HG03571 (cell line): ENCODE results near the gene PAK5.

Experiments
- ATAC-seq: cut with Tn5 transposase; IDR thresholded peaks from one replicate; pipeline ENCODE4 v1.9.1; 2021; ENCODE audit not compliant: unreplicated experiment

PAK5 gene

DNA sequence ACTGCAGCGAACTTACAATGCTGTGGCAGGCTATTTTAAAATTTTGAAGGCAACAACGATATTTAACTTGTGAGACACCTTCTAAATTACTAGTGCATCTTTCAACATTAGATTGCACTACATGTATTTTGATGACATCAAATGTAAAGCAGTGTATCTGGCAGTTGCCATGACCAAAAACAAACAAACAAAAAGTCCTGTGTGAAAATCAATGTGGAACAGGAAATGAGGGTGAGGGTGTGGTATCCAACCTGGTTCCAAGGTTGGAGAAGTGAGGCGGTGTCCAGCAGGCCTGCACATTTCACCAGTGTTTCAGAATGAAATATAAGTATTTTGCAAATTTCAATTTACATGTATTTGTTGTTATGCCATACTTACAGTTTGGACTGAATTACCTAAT is 212.5 kb downstream of the PAK5 start:
- no peak for ATAC-seq

DNA sequence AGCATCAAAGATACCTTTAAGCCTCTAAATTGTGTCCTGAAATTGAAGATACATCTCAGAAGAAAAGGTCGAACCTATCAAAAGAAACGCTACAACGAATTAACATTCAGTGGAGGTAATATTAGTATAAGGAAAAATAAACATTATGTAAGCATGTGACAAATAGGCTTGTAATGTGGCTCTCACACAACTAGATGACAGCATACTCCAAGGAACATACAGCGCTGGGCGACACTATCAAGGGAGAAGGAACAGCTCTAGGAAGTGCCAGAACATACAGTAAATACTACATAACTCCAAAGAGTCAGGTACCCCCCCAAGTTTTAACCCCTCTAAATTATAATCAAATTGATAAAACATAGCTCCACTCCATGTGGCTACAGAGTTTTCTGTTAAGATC is 220.9 kb downstream of the PAK5 start:
- no peak for ATAC-seq

DNA sequence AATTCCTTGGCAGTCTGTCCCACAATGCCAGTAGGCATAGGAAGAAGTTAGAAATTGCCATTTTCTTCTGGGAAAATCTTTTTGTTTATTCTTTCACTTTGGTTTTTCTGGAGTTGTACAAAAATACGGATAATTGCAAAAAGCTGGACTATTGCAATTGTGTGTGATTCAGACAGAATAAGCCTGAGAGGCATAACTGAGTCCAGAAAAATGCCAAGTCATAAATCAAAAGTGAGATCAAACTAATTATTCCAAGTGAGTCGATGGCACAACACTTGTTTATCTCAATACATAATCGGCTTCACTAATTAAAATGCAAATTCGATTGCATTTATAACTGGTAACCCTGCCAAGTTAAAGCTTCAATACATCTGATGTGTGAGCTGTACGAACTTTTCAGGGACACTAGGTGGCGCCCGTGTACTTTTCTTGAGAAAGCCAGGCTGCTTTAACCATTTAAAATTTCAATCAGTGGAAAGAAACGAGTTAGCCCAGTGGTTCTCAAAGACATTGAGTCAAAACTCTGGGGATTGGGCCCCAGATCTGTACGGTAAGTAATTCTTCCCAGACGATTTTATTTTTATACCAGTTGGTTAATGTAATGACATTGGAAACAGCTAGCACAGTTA is 221.9 kb downstream of the PAK5 start:
- no peak for ATAC-seq

DNA sequence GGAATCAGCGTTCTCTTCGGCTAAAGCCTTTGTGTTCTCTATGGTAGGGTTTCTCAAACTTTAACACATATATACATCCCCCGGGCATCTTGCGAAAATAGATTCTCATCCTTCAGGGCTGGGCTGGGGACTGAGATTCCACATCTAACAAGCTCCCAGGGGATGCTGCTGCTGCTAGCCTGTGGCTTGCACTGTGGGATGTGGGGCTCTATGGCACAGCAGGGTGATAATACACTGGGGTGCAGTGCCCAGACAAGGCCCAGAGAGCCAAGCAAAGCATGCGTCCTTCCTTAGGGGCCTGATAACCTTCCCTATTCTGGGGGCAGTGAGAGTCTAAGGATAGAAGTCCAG is 222.4 kb downstream of the PAK5 start:
- peak; percentile 16 for ATAC-seq

DNA sequence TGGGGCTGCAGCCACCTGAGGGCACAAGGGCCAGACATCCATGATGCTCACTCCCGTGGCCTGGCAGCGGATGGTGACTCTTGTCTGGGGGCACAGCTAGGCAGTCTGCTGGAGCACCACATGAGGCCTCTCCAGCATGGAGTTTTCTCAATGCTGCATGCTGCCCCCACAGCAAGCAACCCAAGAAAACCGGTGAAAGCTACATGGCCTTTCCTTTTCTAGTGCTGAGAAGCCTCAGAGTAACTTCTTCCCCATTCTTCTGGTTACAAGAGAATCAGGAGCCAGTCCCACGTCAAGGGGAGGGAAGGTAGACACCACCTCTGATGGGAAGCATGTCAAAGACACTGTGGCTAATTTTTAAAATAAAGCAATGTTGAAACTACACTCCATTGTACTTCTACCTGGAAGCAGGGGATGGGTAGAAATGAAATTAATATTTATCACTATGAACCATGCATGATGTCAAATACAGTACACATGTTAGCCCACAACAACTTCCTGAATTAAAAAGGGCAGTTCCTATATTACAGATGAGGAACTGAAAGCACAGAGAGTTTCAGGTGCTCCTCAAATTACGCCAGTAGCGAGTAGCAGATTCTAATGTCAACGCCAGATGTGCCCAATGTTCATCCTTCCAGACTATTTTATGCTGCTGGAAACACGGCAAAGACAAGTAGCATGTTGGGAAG is 223.0 kb downstream of the PAK5 start:
- ATAC-seq: peak; percentile 97

DNA sequence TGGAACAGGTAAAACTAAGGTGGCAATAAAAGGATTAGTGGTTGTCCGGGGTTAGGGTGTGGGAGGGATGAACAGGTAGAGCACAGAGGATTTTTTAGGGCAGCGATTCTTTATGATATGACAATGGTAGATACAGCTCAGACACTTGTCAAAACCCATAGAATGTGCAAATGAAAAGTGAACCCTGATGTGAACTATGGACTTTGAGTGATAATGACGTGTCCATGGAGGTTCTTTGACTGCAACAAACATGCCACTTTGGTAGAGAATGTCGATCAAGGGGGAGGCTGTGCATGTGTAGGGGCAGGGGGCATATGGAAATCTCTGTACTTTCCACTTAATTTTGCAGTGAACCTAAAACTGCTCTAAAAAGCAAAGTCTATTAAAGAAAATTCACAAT is 223.8 kb downstream of the PAK5 start:
- no peak for ATAC-seq

DNA sequence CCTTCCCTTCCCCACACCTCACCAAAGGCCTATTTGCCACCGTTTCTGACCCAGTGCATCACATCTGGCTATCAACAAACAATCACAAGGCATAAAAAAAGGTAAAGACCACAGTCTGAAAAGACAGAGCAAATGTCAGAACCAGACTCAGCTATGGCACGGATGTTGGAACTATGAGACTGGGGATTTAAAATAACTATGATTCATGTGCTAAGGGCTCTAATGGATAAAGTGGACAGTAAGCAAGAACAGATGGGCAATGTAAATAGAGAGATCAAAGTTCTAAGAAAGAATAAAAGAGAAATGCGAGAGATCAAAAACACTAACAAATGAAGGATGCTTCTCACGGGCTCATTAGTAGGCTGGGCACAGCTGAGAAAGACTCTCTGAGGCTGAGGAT is 225.0 kb downstream of the PAK5 start:
- no peak for ATAC-seq

DNA sequence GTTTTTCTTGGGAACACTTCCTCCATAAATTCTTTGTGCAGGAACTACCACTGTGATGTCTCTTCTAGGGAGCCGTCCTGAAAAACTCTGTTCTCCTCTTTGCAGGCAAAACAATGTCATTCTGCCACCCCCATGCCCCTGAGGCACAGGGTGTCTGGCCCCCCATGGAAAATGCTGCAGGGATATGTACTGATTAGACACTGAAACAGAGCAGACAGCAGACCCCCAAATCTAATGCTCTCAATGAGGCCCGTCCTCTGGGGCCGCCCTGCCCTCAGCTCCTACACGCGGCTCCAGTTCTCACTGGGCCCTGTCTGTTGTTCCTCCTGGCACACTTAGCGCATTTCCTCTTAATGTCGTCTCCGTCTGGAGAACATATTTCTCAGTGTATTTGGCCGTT is 227.0 kb downstream of the PAK5 start:
- no peak for ATAC-seq

DNA sequence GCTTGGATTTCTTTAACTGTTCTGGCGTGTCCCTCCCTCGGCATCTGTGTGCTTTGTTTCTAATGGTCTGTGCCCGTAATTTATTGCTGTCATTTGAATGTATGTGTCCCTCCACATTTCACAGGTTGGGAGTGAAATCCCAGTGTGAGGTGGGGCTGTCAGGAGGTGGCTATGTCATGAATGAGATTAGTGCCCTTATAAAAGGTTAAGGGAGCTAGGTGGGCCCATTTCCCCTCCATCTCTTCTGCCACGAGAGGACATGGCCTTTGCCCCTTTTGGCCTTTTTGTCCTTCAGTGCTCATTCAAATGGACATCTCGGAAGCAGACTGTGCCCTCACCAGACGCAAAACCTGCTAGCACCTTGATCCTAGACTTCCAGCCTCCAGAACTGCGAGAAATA is 228.2 kb downstream of the PAK5 start:
- no peak for ATAC-seq

DNA sequence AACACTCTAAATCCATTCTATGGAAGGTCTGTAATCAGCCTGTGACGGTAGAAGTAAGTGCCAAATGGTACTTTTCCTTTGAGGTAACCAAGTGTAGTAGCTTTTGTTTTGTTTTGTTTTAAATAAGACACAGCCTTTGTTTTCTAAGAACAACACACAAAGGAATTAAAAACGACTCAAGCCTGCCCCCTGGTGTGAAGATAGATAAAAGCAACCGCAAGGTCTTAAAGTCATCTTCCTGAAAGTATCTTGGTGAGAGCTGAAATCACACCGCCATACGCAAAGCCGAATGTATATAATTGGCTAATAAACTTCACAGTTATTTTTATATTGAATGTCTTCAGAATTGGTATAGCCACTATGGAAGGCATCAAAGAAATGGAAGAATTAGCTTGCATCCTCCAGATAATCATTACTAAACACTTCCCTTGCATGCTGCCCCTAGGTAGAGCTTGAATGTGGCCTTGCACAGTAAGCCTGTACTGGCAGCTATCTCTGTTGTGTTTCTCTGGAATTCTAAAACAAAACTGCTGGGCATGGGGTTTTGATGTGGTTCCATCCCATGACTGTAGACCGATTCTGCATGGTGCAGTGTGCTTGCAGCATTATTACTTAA is 228.9 kb downstream of the PAK5 start:
- no peak for ATAC-seq

DNA sequence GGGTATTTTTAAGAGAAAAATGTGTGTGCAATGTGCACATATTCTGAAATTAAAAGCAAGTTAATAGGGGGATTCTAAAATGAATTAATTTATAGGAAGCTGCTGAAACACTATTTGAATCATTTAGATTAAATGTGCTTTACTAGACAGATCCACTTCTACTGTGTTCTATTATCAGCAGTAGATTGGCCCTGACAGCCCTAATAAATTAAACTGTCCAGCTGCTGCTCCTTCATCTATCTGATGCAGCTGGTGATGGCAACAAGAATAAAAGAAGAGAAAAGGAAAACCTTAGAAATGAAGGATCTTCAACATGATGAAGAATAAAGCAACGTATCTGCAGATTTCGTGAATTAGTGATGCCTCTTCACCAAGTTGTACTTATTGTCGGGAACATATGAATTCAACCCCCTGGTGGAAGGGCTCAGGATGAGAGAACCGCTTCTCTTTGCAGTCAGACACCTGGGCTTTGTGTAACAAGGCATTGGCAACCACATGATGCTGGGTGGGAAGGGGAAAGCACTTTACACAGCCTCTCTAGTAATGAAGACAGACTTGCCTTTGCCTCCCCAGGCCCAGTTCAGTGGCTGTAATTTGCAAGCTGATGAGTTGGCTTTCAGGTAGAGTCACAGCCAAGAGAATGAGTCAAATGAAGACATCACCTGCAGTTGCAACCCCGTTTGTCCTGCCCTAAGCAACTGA is 230.1 kb downstream of the PAK5 start:
- ATAC-seq: no peak

DNA sequence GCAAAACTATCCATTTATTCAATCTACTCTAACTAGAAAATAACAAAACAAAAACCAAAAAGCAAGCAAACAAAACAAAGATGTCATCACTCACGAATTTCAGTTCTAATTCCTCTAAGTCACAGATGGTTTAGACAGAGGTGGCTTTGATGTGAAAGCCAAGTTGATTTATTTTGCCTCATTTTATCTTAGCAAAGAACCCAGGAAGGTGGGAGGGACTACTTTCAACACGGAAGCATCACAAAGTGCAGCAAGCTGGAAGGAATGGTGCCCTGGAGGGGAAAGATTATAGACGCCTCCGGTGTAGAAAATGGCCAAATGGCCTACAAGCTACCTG is 236.1 kb downstream of the PAK5 start:
- no peak for ATAC-seq

DNA sequence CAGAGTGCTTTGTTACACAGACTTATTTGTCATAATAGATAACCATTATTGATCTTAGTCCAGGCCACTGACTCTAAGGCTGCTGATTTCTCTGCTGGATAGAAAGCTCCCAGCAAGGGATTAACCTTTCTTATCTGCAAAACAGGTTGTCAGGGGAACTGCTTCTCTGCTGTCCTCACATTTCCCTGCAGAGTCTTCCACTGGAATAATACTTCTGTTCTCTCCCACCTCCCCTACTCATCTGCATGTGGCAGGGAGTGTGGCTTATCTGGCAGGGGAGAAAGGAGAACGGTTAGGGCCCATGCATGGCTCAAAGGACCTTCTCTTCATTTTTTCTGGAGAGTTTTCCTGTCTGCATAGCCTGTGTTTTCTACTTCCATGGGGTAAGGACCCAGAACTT is 238.3 kb downstream of the PAK5 start:
- no peak for ATAC-seq

DNA sequence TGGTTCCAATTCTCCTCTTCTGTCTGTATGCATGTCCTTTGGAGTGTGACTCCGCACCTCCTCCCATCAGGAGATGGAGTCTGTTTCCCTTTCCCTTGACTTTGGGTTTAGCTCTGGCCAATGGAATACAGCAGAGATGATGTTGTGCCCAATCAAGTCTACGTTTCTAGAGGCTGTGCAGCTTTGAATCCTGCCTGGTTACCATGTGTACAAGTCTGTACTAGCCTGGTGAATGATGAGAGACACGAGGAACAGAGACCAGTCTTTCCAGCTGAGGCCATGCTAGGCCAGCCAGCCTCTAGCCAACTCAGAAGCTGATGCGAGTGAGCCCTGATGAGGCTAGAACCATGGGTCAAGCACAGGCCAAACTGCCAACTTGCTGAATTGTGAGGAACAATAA is 241.3 kb downstream of the PAK5 start:
- ATAC-seq: no peak

DNA sequence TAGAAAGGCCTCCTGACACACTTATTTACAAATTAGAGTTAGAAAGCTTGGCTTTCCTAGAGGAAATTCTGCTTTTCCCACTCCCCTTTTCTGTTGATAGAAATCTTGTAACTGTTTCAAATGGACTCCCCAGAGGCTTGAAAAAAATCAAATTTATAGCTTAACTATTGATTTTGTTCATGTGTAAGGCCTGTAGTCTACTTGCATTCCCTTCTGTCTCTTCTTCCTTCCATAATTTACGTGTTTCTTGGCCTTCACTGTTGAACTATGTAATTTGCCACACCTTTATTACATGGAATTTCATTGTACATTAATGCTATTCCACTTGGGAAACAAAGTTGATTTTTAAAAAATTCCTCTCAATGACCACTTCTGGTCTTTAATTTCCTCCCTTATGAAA is 243.1 kb downstream of the PAK5 start:
- ATAC-seq: no peak

DNA sequence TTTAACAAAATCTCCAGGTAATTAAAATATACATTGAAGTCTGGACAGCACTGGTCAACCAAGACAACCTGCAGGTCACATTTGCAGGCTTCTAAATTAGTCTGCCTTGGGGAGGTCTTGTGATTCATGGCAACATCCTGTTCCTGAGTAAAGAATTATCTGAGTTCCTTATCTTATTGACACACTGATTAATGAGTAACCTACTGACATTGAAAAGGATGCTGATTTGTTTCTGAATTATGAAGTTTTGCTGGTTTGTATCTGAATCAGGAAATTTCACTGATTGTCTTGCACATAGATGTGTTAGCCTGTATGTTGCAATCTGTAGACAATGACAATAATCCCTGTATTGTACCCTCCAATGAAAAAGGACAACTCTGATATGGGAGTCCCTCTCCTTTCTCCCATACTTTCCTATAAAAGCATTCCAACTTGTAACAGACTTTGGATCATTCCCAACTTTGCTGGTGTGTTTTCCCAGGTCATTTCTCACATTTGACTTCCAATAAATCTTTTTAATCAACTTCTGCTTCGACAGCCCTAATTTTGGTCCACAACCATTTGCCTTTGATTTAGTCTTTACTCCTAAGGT is 244.5 kb downstream of the PAK5 start:
- ATAC-seq: no peak

DNA sequence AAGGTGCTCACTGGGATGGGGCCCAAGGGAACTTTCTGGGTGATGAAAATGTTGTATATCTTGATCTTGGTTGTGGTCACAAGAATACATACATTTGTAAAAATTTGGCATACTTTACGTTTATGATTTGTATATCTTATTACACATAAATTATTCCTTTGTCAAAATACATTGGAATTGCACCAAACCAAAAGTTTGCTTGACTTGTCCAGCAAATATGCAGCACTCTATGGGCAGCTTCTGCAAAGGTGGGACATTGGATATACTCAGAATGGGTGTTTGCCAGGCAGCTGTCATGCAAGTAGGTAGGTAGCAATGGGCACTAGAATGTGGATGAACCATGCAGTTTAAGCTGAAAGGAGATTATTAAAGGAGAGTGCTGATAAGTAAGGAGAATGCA is 246.5 kb downstream of the PAK5 start:
- no peak for ATAC-seq

DNA sequence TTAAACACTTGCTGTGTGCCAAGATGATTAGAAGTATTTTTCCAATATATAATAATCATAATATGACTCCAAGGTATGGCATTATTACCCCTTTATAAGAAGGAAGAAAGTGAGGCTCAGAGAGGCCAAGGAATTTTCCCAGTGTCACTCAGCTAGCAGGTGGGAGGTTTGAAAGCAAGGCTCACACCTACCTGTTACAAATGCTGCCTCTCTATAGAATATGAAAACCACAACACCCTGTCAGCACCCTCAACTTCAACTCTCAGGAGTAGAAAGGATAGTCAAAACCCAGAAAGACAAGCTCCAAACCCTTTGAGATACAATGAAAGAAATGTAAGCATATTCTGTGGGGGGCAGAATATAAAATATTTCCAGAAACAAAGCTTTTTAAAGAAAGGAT is 247.8 kb downstream of the PAK5 start:
- no peak for ATAC-seq

DNA sequence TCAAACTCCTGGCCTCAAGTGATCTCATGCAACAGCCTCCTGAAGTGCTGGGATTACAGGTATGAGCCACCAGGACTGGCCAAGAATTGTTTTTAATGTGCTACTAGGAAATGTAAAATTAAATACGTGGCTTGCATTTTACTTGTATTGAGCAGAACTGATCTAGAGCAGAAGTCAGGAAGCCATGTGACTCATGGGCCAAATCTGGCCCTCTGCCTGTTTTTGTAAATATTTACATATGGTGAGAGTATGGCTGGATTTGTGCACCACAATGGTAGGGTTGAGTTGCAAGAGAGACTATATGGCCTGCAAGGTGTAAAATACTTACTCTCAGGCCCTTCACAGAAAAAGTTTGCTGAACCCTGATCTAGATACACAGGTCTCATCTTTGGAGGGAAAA is 248.7 kb downstream of the PAK5 start:
- ATAC-seq: no peak

DNA sequence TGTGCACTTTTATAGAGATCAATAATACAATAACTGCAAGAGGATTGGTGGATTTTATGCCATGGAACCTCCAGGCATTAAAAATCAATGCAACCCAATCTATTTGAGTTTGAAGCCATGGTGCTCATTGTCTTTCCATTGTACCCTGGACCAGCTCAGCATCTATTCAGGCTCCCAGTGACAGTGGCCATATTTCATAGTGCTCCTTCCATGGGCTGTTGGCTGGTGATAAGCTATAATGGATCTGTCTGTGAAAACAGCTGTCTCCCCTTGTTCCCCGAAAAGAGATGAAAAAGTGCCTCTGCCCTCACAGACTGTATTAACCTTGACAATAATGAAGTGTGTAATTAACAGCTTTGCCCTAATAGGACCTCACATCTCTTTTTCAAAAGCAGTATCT is 250.2 kb downstream of the PAK5 start:
- no peak for ATAC-seq

DNA sequence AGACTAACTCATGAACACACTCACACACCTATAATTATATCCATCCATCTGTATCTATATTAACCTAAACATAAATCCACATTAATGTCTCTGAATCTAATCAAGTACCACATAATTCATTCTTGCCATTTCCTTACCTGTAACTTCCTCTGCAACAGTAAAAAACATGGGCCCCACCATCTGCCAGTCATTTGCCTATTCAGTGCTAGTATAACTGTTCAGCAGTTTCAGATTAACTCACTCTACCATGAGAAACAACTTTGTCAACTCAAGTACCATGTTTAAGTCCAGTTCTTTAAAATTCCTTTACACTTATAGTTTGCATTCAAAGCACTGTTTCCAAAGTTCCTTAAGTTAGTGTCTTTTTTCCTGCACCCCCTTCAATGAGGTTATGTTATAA is 255.7 kb downstream of the PAK5 start:
- no peak for ATAC-seq

DNA sequence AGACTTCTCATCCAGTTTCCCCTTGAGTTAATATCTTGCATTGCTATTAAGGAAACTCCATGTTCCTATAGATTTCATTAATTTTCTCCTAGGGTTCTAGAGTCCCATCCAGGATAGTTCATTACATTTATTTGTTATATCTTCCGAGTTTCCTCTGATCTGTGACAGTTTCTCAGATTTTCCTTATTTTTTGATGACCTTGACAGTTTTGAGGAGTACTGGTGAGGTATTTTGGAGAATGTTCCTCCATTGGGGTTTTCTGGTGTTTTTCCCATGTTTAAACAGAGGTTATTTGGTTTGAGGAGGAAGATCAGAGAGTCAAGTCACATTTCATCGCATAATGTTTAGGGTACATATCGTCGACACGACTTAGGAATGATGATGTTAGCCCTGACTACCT is 256.7 kb downstream of the PAK5 start:
- ATAC-seq: no peak
